ENCODE data around the gene ATXN7L1.

ATXN7L1 gene

DNA sequence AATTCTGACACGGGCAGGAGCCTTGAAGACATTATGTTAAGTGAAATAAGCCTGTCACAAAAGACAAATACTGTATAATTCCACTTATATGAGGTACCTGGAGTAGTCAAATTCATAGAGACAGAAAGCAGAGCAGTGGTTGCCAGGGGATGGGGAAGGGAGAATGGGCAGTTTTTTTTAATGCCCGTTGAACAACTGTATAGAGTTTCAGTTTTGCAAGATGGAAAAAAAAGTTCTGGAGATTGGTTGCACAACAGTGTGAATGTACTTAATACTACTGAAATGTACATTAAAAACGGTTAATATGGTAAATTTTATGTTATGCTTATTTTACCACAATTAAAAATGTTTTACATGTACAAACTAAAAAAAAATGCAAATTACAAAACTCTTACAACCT, 231.5 kb downstream of the ATXN7L1 start:
- no peak for DNase-seq (ENCODE audit: low read depth)

DNA sequence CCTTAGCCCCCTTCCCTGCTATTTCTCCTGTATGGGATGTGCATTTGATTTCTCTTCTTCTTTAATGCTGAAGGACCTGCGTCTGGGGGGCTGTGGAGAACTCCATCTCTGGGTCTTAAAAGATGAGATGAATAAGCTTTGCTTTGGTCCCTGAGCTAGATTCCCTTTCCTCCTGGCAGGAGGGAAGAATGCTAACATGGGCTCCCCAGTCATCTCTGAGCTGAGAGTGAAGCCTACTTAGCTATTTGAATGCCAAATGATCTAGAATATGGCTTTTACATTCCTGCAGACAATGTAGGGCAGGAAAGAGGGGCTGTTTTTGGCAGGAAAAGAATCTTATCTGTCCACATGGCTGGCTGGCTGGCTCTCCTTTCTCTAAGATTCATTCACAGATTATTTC, 232.5 kb downstream of the ATXN7L1 start:
- no peak for DNase-seq (ENCODE audit: low read depth)

DNA sequence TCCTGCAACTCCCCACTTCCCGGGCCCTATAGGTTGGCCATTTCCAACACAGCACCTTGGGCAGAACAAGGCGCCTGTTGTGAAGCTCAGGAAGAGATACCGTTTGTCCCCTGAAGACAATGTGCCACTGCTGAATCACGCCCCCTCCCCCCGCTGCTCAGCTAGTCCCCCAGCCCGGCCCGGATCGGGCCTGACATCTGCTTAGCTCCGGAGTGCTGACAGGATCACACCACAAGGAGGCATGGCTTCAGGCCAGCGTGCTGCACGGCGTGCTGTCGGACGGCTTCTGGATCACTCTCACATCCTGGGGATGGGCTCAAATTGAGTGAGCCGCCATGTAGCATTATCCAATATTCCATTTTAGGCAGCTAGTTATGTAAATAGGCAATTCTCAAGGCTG, 233.0 kb downstream of the ATXN7L1 start:
- no peak for DNase-seq (ENCODE audit: low read depth)

DNA sequence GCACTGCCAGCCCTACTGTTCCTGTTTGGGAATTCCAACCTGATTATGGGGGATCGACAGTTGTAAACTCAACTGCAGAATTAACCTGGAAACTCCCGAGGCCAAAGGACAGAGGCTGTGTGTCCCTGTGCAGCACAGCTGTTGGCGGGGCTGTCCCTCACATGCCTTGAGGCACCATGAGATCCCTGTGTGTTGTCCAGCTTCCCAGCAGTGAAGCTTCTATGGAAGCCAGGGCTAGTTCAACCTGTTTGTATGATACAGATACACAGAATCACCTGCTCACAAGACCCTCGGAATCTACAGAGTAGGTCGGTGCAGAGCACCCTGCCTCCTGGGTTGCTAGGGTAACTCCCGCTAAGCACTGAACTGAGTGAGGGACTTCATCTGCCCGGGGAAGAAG, 234.1 kb downstream of the ATXN7L1 start:
- DNase-seq (ENCODE audit: low read depth), result no peak

DNA sequence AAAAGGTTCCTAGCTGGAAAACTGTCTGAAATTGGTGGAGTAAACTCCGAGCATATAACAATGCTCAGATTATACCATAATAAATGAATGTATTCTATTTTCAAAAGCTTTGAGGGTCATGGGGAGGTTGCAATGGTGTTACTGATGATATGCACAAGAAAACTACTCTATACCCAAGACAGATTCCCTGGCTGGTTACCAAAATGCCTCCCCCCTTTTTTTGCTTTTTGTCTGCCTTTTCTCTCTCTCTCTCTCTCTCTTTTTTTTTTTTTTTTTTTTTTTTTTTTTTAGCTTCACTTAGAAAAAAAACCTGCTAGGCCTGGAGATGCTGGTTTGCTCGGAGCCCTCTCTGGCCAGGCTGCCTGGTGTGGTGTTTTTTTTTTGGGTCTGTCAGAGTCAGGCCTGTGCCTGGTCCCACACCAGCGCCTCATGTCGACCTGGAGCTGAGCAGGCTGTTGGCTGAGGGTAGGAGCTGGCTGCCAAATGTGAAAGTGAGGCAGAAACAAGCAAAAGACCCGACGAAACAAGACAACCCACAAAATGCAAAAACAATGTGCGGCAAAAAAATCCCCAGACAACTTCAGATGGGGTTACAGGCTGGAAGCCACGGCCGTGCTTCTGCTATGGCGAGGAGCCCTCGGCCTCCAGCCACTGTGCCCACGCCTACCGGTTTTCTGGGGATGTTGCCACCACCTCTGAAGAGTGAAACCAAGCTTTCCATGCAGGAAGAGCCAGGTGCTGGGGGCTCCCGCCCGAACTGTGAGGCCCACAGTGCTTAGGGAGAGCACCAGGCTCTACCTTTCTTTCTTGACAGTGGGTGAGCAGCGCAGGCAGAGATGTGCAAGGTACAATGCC, 235.2 kb downstream of the ATXN7L1 start:
- DNase-seq (ENCODE audit: low read depth), result no peak

DNA sequence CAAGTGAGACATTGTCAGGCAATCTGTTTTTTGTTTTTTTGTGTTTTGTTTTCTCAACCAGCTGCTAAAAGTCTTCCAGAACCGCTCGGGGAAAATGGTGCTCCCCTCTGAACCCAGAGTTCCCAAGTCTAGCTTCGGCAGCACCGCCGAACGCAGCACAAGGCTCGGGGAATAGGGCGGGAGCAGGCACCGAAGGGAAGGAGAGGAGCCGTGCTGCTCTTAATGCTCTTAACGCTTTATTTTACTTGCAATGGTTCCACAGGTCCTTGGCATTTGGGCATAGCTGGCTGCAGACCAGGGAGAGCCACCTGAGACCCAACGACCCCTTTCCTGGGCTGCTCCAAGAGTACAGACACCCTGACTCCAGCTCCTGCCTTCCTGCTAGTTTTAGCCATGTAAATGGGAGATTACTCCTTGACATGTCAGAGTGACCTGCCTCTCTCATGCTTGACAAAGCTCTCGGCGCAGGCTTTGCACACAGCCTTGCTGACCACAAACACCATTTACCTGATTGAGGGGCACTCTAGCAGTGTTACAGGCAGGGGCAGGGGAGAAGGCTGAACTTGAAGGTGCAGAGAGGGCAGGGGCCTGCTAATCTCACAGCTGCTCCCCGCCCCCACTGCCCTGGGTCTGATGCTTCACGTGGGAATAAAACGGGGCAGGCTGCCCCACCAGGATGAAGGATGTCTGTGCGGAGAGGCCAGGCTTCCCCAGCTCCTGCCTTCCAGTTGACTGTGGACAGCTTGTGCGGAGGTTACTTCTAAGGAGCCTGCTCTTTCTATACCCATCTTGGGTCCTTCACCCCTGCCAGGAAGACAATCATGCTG, 236.5 kb downstream of the ATXN7L1 start:
- DNase-seq (ENCODE audit: low read depth), result no peak

DNA sequence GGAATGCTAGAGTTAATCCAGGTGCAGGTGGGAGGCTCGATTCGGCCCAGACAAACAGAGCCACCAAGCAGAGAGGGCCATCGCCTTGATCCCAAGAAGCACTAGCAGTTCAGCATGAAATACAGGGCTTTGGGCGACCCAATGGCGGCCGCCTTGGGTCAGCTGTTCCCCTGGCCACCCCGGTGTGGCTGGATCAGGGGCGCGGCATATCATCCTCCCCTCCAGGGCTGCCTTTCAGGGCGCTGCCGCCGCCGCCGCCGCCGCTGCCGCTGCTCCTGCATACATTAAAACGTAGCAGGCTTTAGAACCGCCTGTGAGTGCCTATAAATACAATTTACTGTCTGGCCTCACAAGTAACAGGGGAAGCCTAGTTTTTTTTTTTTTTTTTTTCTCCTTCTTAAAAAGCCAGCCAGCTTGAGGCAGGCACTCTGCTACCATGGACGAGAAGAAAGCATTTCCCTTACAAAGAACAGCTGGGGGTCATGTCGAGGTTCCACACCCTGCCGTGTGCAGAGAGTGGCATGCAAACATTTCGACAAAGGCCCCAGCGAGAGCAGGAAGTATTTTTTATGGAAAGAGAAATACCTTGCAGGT, 237.4 kb downstream of the ATXN7L1 start:
- DNase-seq (ENCODE audit: low read depth), result no peak

DNA sequence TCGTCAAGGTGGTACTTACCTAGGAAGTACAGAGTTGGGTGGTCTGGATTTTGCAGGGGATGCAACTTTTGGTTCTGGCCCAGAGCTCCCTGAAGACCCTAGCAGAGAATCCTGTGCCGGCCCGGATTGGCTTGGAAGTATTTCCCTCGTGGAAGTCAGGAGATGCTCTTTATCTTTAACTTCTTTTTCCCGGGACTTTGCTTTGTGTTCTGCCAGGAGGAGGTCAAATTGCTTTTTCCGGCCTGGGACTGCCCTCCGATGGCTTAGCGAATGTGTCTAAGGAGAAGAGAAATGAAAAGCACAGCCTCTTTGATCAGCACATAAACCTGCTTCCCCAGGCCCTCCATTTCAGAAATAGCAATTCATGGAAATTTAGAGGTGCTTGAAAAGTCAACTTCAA, 238.1 kb downstream of the ATXN7L1 start:
- no peak for DNase-seq (ENCODE audit: low read depth)

DNA sequence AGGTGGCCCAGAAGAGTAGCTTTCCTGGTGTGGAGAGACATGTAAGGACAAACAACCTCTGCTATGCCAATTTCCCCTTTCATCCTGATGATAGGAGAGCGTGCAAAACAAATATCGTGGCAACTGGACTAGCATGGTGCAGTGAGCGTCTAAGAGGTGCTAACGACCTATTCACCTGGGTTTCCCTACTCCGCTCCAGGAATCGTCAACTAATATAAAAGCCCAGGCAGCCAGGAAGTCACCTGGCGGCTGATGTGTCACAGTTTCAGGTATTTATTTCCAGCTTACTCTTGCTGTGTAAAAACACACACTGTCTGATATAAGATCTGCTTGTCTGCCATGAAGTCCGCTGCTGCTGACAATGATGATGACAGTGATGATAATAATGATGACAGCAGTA, 238.6 kb downstream of the ATXN7L1 start:
- no peak for DNase-seq (ENCODE audit: low read depth)

DNA sequence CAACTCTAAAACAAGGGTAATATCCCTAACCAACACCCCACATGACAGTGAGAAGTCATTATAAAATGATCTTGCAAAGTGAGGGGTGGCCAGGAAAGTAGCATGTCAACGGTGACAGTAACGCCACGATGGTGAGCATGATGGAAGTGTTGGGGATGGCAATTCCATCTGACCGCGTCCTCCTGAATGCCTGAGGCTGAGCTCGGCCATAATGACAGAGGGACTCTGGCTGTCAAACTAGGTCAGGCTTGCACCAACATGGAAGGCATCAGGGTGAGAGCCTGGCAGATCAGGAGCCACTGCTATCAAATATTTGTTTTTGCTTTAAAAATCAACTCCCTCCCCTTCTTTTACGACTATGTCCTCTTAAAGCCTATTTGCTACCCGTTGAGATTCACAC, 239.4 kb downstream of the ATXN7L1 start:
- DNase-seq (ENCODE audit: low read depth), result no peak

DNA sequence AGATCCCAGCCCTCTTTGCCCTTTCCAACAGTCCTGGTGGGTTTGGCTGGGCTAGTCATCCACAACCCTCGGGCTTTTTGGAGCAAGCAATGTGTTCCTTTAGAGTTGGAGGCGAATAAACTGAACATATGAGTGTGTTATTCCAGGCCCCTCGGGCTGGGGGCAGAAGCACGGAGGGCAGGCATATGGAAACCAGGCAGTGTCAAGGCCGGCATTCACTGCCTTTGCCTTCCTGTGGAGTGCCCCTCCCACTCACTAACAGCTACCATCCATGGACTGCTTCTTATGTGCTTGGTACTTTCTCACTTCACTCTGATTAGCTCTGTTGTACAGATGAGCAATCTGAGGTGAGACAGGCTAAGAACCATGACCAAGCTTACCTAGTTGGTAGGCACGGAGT, 241.2 kb downstream of the ATXN7L1 start:
- no peak for DNase-seq (ENCODE audit: low read depth)

DNA sequence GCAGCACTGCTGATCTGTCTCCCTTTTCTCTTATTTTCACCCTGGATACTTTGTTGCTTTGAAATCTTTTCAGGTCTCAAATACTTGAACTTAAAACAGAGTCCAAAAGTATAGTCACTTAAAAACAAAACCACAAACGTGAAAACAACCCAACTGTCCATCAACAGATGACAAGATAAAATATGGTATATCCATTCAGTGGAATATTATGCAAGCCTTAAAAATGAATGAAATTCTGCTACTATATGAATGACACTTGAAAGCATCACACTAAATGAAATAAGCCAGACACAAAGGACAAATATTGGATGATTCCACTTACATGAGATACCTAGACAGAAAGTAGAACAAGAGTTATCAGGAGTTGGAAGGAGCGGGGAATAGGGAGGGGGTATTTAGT, 250.4 kb downstream of the ATXN7L1 start:
- no peak for DNase-seq (ENCODE audit: low read depth)

DNA sequence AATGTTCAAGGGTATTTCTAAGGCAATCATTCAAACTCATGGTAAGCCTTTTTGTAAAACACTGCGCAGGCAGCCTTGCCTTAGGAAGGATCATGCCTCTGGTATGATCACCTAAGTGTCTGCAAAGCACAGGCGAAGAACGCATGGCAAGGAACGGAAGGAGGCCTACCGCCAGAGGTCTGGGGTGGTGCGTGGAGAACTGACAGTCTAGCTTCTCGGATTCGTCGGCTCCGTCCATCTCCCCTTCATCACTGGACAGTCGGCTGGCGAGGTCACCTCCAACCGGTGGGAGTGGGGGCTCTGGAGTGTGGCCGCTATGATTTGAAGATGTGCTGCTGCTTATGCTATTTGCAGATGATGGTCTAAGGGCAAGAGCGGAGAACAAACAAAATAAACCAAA, 252.5 kb downstream of the ATXN7L1 start:
- no peak for DNase-seq (ENCODE audit: low read depth)

DNA sequence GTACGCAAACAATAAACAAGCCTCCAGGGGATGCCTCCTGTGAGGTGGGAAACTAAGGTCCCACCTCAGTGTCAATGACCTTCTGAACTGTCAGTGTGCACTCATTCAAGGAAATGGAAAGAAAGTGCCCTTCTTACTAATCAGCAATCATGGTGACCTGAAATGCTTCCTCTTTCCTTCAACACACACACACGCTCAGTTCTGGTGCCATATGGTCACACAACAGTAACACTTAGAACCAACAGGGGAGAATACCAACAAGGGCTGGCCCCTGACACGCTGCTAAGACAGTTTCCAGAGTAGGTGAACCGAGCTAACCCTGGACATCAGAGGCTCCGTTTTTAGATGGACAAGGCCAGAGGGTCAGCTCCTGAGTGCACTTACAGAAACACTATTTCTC, 253.0 kb downstream of the ATXN7L1 start:
- DNase-seq (ENCODE audit: low read depth), result no peak

DNA sequence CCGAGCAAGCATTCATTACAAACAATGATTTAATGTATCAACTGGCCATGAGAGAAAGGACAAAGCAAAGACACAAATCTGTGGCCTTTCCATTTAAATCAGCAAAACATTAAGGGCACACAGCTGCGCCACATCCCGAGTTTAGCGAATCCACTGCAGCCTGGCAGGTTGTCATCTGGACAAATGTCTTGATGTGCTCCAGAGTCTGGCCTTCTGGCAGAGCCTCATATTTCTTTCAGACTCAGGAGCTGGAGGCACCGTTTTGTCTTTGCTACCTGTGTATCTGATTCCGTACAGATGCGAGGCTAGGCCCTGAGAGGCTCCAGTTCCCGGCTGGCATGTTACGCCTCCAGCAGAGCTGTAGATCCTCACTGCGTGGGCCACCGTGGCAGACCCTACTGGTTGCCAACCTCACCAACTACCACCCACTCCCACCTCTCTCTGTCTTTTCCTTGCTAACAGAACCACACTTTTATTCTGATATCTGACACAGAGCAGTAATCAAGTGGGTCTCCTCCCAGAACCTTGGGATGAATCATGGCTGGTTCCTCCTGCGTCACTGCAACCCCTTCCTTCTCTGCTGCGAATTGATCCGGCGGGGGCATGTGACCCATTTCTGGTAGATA, 254.2 kb downstream of the ATXN7L1 start:
- DNase-seq (ENCODE audit: low read depth), result no peak

DNA sequence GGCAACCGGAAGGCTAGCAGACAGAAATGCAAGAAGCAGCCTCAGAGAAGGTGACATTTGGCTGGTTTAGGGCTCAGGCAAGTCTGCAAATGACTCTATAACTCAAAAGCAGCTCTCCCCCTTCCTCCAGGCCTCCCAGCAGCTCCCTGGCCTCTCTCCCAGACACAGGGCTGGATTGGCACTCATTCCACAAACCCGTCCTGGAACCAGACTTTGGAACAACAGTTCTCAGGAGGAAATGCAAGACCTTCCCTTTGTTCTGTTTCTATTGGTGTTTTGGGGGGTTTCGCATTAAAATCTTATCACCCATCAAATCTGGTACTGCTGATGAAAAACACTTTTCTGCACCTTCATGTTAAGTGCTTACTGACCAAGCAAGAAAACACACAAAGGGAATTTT, 254.8 kb downstream of the ATXN7L1 start:
- DNase-seq (ENCODE audit: low read depth), result no peak

DNA sequence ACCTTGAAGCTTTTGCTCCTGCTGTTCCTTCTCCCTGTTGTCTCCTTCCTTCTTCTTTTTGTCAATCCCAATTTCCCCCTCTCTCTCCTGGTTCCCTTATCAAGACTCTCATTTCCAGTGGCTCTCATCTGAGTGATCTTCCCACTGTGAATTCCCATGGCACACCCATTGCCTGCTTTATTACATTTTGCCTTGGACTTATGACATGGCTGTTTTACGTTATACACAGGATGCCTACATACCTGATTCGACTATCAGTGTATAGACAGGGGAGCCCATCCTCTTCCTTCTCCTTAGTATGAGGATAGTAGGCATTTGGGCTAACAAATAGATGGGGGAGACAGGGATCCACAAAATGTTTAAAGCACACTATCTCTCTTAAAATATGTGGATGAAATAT, 255.2 kb downstream of the ATXN7L1 start:
- DNase-seq (ENCODE audit: low read depth), result no peak

DNA sequence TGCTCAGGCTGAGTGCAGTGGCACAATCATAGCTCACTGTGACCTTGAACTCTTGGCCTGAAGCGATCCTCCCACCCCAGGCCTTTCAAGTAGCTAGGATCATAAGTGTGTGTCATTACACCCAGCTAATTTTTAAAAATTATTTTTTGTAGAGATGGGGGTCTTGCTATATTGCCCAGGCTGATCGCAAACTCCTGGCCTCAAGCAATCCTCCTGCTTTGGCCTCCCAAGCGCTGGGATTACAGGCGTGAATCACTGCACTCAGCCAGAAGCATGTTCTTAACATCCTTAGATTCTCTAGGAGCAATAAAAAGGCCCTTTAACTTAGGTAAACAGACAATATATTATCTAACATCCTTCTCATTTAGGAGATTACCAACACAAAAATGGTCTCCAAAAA, 256.8 kb downstream of the ATXN7L1 start:
- no peak for DNase-seq (ENCODE audit: low read depth)

DNA sequence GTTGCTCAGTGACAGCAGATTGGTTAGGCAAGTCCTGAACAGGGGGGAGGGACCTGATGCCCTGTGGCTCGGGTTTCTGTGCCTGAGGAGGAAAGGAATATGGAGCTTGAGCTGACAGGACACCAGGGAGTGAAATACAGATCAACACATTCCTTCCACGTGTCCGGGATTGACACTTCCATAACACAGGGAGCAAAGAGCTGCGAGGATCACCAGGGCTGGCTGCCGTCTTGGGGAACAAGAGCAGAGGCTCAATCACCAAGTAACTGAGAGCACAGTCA, 258.4 kb downstream of the ATXN7L1 start:
- DNase-seq (ENCODE audit: low read depth), result no peak

DNA sequence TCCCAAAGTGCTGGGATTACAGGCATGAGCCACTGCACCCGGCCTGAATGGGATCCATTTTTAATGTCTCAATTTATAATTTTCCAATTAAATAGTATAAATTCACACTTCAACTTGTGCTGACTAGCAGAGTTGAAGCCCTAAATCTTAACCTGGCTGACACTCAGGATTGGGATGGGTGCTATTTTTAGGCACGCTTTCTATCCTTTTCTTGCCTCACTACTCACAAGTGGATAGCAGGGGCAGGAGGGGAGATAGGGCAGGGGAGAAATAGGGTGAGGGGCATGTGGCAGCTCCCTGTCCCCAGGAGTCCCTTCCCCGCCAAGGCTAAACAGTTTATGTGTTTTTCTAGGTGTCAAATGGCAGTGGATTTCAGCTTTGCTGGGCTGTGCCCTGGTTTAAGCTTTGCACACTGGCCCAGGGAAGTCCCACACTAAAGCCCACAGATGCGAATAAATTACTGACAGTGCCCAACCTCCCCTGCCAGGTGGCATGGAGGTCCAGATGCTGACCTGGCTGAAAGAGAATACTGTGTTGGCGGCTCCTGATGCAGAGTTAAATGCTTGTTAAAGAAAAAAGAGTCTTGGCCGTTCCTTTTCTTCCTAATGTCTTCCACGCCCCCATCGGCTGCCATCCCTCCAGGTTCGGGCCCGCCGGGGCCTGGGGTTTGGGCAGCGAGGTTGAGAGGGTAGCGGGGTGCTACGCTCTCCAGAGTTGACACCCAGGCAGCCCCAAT, 259.0 kb downstream of the ATXN7L1 start:
- no peak for DNase-seq (ENCODE audit: low read depth)

DNA sequence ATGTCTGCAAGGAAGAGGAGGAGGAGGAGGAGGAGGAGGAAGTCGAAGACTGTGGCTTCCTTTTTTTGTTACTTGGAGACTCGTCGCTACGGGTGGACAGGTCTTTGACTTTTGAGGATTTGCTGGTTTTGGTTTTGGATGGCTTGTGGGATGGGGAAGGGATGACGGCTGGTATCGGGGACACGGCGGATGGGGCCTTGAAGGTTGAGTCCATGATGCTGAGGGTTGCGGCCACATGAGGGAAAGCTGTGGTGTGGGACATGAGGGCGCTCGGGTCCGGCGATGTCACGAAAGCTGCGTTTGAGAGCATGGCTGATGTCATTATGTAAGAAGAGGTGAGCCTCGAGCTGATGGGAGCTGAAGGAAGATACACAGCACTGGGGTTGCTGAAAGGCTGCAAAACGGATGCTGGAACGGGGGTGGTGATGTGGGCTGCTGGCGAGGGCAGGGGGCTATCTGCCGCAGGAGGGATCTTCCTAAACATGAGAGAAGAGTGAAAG, 262.0 kb downstream of the ATXN7L1 start:
- DNase-seq (ENCODE audit: low read depth), result no peak

Data from HS-27A (cell line).